NCI-H526 (cell line): ENCODE measurements around the gene EPB41L4B.
"Not testable (repeated sequence)": the region's sequence is repeated elsewhere in the genome, so short reads cannot be mapped to it uniquely, and the experiment has no call there.

Experiments used
- DNase-seq, 2 experiments: peaks; one replicate each; lab custom pipeline; 2025; lab: John Stamatoyannopoulos, UW

The EPB41L4B gene

GRCh38 chr9:109244179-109245132 is 76.4 kb downstream of the EPB41L4B start:
- peak; percentile 20 to 63 for DNase-seq

- DNase-seq = peak in 1 of 2 experiments; percentile 5
Measured at GRCh38 chr9:109242741-109243140, 78.1 kb downstream of the EPB41L4B start.

- DNase-seq = no peak
Measured at GRCh38 chr9:109242014-109242413, 78.8 kb downstream of the EPB41L4B start.

GRCh38 chr9:109241207-109241606 is 79.7 kb downstream of the EPB41L4B start:
- DNase-seq = no peak

GRCh38 chr9:109239240-109239639 is 81.6 kb downstream of the EPB41L4B start:
- no peak for DNase-seq

GRCh38 chr9:109238655-109239054 is 82.2 kb downstream of the EPB41L4B start:
- no peak for DNase-seq

DNA sequence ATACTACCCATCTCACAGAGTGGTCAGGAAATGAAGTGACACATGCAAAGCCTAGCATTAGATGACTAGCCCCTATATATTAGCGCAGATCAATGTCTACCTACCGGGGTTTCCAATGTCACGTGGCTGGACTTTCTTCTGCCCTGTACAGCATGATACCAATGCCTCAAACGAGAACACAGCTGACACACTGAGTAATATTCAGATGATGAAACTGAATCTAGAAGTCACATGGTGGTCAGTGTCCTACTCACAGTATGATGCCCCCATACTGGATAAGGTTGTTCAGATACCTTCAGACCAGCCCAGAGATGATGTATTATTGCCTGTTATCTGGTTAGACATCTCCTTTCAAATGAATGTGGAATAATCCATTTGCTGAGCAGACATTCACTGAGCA is 82.7 kb downstream of the EPB41L4B start:
- DNase-seq = no peak

DNA sequence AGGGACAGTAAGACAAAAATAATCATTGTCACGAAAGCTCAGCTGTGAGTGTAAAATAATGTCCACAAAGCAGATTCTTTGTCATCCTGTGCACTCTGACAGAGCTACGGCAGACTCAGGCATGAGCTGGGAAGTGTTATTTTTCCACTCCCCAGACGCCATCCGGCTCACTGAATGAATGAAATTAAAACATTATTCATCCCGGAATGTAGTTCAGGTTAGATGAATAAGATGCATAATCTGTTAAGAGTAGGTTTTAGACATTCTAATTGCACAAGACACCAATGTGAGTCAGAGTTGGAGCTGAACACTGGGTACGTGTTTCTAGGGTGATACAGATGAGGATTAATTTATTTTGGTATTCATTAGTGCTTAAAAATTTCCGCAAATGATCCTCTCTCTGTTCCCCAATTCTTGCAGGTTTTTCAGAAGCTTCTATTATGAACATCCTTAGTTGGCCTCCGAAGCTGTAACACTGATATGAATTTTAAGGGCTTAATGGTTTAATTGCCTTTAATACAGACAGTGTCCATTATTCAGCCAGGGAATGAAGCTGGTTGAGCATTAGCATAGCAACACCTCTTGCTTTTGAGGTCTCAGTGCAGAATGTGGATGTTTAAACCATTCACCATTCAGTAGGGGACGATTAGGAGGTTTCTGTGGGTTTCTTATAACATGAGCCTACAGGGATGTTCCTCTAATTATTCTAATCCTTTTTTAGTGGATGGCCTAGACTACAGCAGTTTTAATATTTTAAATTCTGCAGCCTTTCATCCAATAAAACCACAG is 88.2 kb downstream of the EPB41L4B start:
- DNase-seq = no peak

DNA sequence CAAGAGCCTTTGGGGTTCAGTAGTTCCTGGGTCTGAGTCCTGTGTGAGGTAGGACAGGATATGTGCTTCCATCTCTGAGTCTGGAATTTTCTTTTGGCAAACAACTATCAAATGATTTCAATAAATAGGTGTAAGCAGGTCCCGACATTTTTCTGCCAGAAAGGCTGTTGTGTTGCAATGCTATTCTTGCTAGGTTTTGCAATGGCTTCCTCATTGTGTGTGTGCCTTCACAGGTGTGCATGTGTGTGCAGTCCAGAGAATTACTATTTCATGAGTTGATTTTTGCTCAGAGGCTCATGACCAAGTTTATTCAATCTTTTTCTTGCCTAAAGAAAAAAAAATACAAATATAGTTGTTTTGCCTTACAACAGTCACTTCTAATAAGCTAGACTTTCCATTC is 89.3 kb downstream of the EPB41L4B start:
- no peak for DNase-seq

GRCh38 chr9:109230277-109230676 is 90.6 kb downstream of the EPB41L4B start:
- DNase-seq = no peak

GRCh38 chr9:109229682-109230081 is 91.2 kb downstream of the EPB41L4B start:
- DNase-seq = no peak

DNA sequence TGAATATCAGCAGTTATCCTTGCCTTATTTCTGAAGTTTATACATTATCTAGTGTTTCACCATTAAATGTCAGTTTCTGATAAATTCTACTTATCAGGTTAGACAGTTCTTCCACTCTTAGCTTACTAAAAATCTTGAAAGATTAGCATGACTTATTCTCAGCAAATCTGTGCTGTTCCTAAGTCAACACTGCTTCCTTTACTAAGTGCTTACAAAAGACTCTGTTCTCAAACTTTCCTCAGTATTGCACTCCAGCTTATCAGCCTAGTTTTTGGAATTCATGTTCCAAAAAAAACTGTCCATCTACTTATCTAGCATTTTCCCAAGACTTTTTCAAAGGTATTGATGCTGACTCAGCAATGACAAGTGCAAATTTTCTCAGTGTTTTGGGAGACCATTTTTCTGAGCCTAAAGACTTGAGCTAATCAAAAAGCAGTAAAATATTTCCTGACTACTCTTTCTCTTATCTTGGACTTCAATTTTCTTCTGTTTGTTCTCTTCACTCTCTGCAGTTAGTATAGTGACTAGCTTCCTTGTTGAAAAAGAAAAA is 92.7 kb downstream of the EPB41L4B start:
- no peak for DNase-seq

GRCh38 chr9:109225629-109226028 is 95.2 kb downstream of the EPB41L4B start:
- DNase-seq = no peak

- no peak for DNase-seq
Measured at GRCh38 chr9:109224751-109225150, 96.1 kb downstream of the EPB41L4B start.

- DNase-seq = not testable (repeated sequence)
Measured at GRCh38 chr9:109218242-109218641, 102.6 kb downstream of the EPB41L4B start.

DNA sequence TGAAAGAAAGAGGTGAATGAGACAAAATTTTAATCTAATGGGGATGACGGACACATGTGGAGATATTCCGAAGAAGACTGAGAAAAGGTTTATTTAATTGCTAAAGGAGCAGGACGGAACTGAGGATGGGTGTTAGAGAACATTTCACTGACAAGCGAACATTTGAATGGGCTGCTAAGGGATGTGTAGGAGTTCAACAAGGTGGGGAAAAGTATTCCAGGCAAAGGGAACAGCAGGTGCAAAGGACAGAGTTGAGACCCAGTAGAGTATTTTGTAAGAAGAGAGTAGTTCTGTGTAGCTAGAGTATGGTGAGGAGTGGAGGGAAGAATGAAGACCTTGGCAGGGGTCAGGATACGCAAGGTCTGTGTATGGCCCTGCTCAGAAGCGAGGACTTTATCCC is 106.4 kb downstream of the EPB41L4B start:
- DNase-seq = no peak

DNA sequence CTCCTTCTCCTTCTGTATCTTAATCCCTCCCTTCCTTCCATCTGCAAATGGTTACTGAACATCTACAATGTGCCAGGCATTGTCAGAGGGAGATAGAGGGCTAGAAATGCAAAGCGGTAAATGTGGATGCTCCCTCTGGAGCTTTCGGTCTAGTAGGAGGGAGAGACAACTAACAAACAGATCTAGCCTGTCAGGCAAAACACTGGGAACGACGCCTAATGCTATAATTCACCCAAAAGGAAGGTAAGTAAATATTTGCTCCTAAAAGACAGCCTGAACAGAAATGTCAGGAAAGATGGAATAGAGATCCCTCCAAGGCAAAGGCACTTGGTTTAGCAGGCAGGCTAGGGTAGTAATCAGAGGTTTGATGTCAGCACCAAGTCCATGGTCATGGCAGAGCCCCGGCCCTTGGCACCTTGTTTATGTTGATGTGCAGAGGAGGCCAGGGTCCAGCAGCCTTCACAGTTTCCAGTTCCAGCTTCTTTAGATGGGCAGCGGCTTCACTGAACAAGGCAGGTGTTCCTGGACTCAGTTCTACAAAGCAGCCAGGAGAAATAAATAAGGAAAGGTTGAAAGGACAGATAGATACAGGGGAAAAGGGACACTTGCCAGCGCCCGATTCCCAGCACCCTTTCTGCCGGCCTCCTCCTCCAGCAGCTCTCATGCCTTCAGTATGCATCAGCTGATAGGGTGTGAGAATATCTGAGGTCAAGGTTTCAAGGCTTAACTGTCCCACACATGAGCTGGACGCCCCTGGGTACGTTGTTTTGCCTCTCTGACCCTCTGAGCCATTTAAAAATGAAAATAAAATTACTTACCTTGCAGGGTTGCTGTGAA is 107.4 kb downstream of the EPB41L4B start:
- DNase-seq = no peak

DNA sequence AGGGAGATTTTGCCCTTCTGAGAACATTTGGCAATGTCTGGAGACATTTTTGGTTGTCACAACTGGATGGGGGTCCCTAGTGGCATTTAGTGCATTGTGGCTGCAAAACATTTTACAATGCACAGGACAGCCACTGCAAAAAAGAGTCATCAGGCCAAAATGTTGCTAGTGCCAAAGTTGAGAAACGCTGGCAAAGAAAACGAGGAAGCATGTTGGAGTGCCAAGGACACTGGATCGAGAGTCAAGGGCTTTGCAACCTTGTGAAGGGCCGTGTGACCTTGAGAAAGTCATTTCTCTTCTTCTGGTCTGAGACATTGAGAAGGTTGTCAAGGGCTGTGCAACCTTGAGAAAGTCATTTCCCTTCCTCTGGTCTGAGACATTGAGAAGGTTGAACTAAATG is 108.1 kb downstream of the EPB41L4B start:
- DNase-seq = no peak

DNA sequence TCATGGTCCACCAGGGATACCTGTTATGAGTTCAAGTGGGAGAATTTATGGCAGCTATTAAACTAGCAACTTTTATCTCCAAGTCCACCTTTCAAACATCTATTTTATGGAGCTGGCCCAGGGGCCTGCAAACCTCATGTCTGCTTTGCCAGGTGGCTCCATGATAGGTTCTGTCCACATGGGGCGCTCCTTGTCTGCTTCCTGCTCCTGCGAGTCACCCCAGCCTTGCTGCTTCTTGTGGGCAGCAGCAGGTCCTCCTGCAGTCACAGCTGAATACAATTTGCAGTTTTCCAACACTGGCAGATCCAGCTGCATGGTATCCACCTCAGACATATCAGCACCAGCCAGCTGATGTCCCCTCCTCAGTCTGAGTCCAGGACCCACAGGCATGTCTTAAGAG is 114.2 kb downstream of the EPB41L4B start:
- no peak for DNase-seq

- no peak for DNase-seq
Measured at GRCh38 chr9:109205526-109205925, 115.3 kb downstream of the EPB41L4B start.

- DNase-seq = no peak
Measured at GRCh38 chr9:109203761-109204360, 117.0 kb downstream of the EPB41L4B start.
